Activated CD8-positive, alpha-beta memory T cell treated with anti-CD3 and anti-CD28 coated beads, Interleukin-2, amount 10 ng/mL, durations not matched to agents 7 days and 5 days (primary cell): ENCODE data around the gene CCDC188. TPM values are rescaled to one million over a fixed set of nuclear protein-coding genes. Genes with fewer than 3 reads are reported as not detected.
"Not testable (repeated sequence)": the region's sequence is repeated elsewhere in the genome, so short reads cannot be mapped to it uniquely, and the experiment has no call there.

Experiments
- ATAC-seq: fragments of 150-1000 bp; cut with Tn5 transposase; one replicate; pipeline ENCODE4 v1.10.0; 2021; ENCODE audit warnings: moderate library complexity
- CTCF ChIA-PET: fragments of 350-600 bp; sonication (Branson Sonifier 250); formaldehyde crosslinking; loops from one replicate; lab custom pipeline; 2021; ENCODE audit warnings: antibody characterized with exemption; lab: Charles Lee
- DNase-seq: peaks from one replicate; pipeline ENCODE4 v3.0.0-alpha.2; 2020
- H3K27ac Mint-ChIP-seq: one replicate; pipeline ENCODE4 v1.8.0; 2021; ENCODE audit warnings: mild to moderate bottlenecking, mixed read lengths
- H3K27me3 Mint-ChIP-seq: one replicate; pipeline ENCODE4 v1.8.0; 2021; ENCODE audit warnings: mixed read lengths
- H3K36me3 Mint-ChIP-seq: one replicate; pipeline ENCODE4 v1.8.0; 2021; ENCODE audit warnings: mild to moderate bottlenecking, mixed read lengths
- H3K4me1 Mint-ChIP-seq: one replicate; pipeline ENCODE4 v1.8.0; 2021; ENCODE audit warnings: mixed read lengths
- H3K4me3 Mint-ChIP-seq: one replicate; pipeline ENCODE4 v1.8.0; 2021; ENCODE audit warnings: mild to moderate bottlenecking, moderate library complexity, mixed read lengths
- H3K9me3 Mint-ChIP-seq: one replicate; pipeline ENCODE4 v1.8.0; 2022; ENCODE audit warnings: low read depth, mixed read lengths
- total RNA-seq, 2 experiments: library from RNA; stranded (reverse); gene quantifications; one replicate each; pipeline ENCODE4 v1.2.3, GENCODE V29; 2021

CCDC188 gene
- total RNA-seq, 2 experiments from 2014 or later = not detected

GRCh38 chr22:20172141-20172613, 21.3 kb upstream of the CCDC188 start:
- DNase-seq (no peak), ATAC-seq (no peak)
- H3K27ac Mint-ChIP-seq = no peak overlapping the region
- no peaks in the 10 kb centered on the region for H3K27me3 Mint-ChIP-seq
- no peaks in the 10 kb centered on the region for H3K4me1 Mint-ChIP-seq
- no peak overlapping the region for H3K4me3 Mint-ChIP-seq
- no peaks in the 10 kb centered on the region for H3K36me3 Mint-ChIP-seq
- H3K9me3 Mint-ChIP-seq = no peaks in the 10 kb centered on the region
- CTCF ChIA-PET = no interaction called here

DNA sequence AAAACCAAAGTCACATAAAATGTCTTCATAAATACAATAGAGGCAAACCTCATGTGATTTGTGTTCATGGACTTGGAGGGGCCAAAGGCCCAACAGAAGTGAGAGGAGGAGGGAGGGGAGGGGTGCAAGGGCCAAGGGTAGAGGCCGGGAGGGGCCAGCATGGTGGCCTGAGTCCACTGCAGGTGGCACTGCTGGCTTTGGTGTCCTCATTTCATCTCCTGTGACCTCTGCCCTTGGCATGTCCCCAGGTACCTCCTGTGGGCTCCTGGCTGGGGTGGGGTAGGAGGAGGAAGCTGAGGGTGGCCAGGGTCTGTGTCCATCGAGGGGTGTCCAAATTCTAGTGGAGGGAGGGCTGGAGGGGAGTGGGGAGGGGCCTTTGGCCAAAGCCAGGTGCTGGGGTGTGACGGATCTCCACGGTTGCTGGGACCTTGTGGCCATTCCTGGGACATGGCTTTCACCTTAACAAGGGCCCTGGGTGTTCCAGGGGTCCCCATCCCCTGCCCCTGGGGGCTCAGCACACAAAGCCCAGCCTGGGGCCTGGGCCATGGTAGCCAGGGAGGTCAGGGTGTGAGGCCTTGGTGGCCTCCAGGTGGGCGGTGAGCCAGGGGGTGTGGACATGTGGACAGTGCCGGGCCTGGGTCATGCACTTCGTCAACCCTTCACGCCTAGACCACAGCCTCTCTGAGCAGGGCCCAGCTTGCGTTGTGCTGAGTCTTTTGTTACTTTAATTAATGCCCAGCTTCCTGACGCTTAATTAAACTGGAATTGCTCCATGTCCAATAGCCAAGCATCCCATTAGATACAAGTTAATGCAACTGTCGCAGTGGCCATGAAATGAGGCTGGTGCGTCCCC, 20.7 kb upstream of the CCDC188 start:
- H3K9me3 Mint-ChIP-seq = no peaks in the 10 kb centered on the region
- H3K36me3 Mint-ChIP-seq = no peaks in the 10 kb centered on the region
- H3K4me3 Mint-ChIP-seq = no peak overlapping the region
- no peaks in the 10 kb centered on the region for H3K4me1 Mint-ChIP-seq
- ATAC-seq (no peak), DNase-seq (no peak)
- CTCF ChIA-PET = interaction anchor here (1.7 kb wide), 1 partner anchor 14 kb away, joined by 4 read pairs; no protein-coding TSS in a partner anchor
- no peaks in the 10 kb centered on the region for H3K27me3 Mint-ChIP-seq
- H3K27ac Mint-ChIP-seq = no peak overlapping the region

GRCh38 chr22:20170170-20170569, 19.3 kb upstream of the CCDC188 start:
- CTCF ChIA-PET = interaction anchor here (1.7 kb wide), 1 partner anchor 13 kb away, joined by 4 read pairs; no protein-coding TSS in a partner anchor
- Mint-ChIP-seq H3K27me3 (no peaks in the 10 kb centered on the region), H3K4me3 (no peak overlapping the region), H3K27ac (no peak overlapping the region), H3K9me3 (no peaks in the 10 kb centered on the region), H3K36me3 (no peaks in the 10 kb centered on the region), H3K4me1 (no peaks in the 10 kb centered on the region)
- DNase-seq (no peak), ATAC-seq (no peak)

DNA sequence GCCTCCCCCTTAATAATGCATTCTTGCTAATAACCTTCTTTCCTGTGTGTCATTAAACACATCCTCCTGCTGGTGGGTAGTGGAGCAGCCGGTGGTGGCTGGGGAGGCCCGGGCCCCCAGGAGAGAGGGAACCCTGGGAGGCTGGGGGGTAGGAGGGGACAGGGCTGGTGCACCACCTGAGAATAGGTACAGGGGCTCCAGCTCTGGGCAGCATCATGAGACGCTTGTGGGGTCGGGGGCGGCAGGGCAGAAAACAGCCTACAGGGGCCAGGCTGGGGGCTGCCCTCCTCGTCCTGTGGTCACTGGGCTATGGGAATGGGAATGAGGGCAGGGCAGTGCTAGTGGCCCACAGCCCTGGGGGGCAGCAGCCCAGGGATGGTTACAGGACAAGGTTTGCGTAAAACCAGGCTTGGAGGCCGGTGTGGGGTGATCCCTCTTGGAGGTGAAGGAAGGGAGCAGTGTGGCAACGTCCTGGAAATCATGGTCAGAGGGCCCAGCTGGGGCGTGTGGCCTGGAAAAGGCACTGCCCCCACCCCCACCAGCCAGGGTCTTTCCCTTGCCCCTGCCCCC, 18.5 kb upstream of the CCDC188 start:
- DNase-seq (no peak), ATAC-seq (no peak)
- CTCF ChIA-PET = interaction anchor here (1.0 kb wide), 1 partner anchor 68 kb away, joined by 3 read pairs; no protein-coding TSS in a partner anchor
- H3K4me1 Mint-ChIP-seq = no peaks in the 10 kb centered on the region
- peaks cover under 1% of the 10 kb centered on the region for H3K36me3 Mint-ChIP-seq
- no peaks in the 10 kb centered on the region for H3K27me3 Mint-ChIP-seq
- peaks cover under 1% of the 10 kb centered on the region for H3K9me3 Mint-ChIP-seq
- H3K4me3 Mint-ChIP-seq = no peak overlapping the region
- H3K27ac Mint-ChIP-seq = no peak overlapping the region

DNA sequence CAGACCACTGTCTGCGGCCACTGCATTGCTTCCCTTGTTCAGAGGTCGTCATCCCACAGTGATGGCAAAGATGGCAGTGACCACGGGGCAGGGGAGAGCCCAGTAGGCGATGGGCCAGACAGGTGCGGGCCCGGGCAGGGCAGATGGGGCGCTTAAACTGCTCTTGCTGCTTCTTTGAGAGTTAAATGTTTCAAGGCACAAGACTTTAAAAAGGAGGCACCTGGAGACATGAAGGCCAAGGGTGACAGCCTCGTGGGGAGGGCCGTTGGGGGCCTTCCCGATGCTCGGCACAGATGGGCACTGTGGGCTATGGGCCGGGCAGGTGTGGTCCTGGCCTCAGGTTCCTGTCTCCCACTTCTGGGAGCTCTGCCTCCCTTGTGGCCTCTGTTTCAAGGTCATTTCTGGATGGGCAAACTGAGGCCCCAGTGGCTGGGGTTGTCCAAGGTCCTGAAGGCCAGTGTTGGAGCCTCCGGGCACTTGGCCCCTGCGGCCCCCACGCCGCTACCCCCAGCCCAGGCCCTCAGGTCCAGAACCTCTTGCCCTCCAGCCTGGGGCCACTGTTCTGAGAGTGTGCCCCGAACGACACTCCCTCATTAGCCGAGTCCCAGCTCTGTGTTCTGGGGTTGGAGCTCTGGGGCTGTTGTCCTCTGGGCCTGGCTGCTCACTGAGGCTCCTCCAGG, 16.9 kb upstream of the CCDC188 start:
- Mint-ChIP-seq H3K27ac (no peak overlapping the region), H3K4me3 (no peak overlapping the region), H3K4me1 (no peaks in the 10 kb centered on the region), H3K36me3 (peaks cover 2% of the 10 kb centered on the region), H3K27me3 (no peaks in the 10 kb centered on the region), H3K9me3 (peaks cover 5% of the 10 kb centered on the region)
- CTCF ChIA-PET = interaction anchor here (1.1 kb wide), 1 partner anchor 70 kb away, joined by 3 read pairs; no protein-coding TSS in a partner anchor
- ATAC-seq (no peak), DNase-seq (no peak)

DNA sequence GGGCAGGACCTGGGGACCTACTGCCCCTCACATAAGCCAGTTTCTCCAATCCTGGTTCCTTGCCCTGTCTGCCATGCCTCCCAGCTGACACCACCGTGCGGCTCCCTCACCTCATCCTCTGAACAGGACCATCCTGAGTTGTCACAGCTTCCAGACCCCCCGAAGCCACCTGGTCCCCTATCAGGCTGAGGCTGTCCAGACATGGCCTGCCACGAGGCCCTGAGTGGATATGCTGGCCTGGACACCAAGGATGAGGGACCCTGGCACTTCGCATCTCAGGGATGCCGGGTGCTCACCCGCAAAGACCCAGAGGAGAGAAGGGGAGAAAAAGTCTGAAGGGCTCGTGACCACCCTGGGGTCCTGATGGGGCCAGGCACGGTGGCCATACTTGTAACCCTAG, 15.8 kb upstream of the CCDC188 start:
- Mint-ChIP-seq H3K9me3 (peaks cover 5% of the 10 kb centered on the region), H3K36me3 (peaks cover 2% of the 10 kb centered on the region), H3K27ac (no peak overlapping the region), H3K4me3 (no peak overlapping the region), H3K27me3 (no peaks in the 10 kb centered on the region), H3K4me1 (no peaks in the 10 kb centered on the region)
- ATAC-seq = no peak
- no peak for DNase-seq
- CTCF ChIA-PET = interaction anchor here (1.1 kb wide), 1 partner anchor 71 kb away, joined by 3 read pairs; no protein-coding TSS in a partner anchor

- H3K4me1 Mint-ChIP-seq = no peaks in the 10 kb centered on the region
- H3K27ac Mint-ChIP-seq = no peak overlapping the region
- DNase-seq (no peak), ATAC-seq (no peak)
- H3K9me3 Mint-ChIP-seq = peaks cover 5% of the 10 kb centered on the region
- CTCF ChIA-PET = no interaction called here
- H3K27me3 Mint-ChIP-seq = no peaks in the 10 kb centered on the region
- peaks cover 2% of the 10 kb centered on the region for H3K36me3 Mint-ChIP-seq
- no peak overlapping the region for H3K4me3 Mint-ChIP-seq
Observed at GRCh38 chr22:20165913-20166312, 15.1 kb upstream of the CCDC188 start.

DNA sequence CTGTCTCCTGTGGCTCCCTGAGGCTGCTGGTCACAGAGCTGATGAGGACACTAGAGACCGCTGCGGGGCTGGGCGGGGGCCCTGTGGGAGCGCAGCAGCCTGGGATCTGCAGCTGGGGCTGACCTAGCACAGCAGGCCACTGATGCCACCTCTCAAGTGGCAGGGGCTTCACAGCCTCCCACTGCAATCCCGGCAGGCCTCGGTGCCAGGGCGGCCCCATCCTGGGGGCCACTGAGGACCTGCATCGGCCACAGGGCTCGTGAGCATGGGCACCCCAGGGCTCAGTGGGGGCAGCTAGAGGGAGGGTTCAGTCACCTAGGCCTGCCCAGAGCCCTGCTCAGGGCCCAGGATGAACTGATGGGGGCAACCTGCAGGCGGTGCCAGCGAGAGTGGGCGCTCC, 14.6 kb upstream of the CCDC188 start:
- H3K9me3 Mint-ChIP-seq = peaks cover 5% of the 10 kb centered on the region
- H3K4me3 Mint-ChIP-seq = no peak overlapping the region
- no peaks in the 10 kb centered on the region for H3K27me3 Mint-ChIP-seq
- peaks cover 2% of the 10 kb centered on the region for H3K36me3 Mint-ChIP-seq
- no peaks in the 10 kb centered on the region for H3K4me1 Mint-ChIP-seq
- DNase-seq (no peak), ATAC-seq (no peak)
- CTCF ChIA-PET = interaction anchor here (0.6 kb wide), 1 partner anchor 715 kb away, joined by 3 read pairs; no protein-coding TSS in a partner anchor
- H3K27ac Mint-ChIP-seq = no peak overlapping the region

DNA sequence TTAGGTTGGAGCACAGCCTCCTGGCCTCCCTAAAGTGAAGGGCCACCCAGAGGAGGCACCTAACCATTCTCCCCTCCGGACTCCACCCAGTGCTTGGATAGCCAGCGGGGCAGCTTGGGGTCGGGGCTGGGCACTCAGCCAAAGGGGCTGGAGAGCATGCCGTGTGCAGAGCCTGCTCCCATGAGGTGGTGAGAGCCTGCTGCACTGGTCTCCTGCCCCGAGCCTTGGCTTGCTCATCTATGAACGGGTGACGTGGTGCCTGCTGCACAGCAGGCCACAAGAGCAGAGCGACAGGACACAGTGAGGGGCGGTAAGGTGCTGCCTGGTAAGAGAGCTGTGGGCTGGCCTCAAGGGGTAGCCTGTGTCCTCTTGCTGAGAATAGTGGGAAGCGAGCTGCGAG, 14.0 kb upstream of the CCDC188 start:
- H3K27ac Mint-ChIP-seq = no peak overlapping the region
- peaks cover 2% of the 10 kb centered on the region for H3K36me3 Mint-ChIP-seq
- no peaks in the 10 kb centered on the region for H3K4me1 Mint-ChIP-seq
- DNase-seq (no peak), ATAC-seq (no peak)
- H3K9me3 Mint-ChIP-seq = peaks cover 5% of the 10 kb centered on the region
- H3K27me3 Mint-ChIP-seq = no peaks in the 10 kb centered on the region
- H3K4me3 Mint-ChIP-seq = no peak overlapping the region
- CTCF ChIA-PET = interaction anchor here (0.6 kb wide), 1 partner anchor 714 kb away, joined by 3 read pairs; no protein-coding TSS in a partner anchor

DNA sequence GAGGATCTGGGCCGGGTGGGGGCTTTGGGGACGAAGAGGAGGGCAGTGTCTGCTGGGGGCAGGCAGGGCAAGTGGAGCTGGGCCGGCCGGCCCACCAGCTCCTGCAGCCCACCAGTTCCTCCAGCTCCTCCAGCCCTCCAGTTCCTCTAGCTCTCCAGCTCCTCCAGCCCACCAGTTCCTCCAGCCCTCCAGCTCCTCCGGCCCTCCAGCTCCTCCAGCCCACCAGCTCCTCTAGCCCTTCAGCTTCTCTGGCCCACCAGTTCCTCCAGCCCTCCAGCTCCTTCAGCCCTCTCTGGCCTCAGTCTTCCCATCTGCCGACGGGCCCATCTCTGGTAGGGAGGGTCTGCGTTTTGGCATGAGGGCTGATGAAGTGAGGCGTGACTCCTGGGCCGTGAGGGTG, 9.2 kb upstream of the CCDC188 start:
- DNase-seq (no peak), ATAC-seq (no peak)
- Mint-ChIP-seq H3K4me3 (no peak overlapping the region), H3K9me3 (peaks cover 5% of the 10 kb centered on the region), H3K27me3 (no peaks in the 10 kb centered on the region), H3K36me3 (peaks cover 2% of the 10 kb centered on the region), H3K4me1 (no peaks in the 10 kb centered on the region), H3K27ac (no peak overlapping the region)
- CTCF ChIA-PET = no interaction called here

- not testable (repeated sequence) for H3K27me3 Mint-ChIP-seq, H3K36me3 Mint-ChIP-seq, H3K27ac Mint-ChIP-seq, ATAC-seq, DNase-seq, H3K4me1 Mint-ChIP-seq, H3K4me3 Mint-ChIP-seq, H3K9me3 Mint-ChIP-seq
- CTCF ChIA-PET = interaction anchor here (0.7 kb wide), 1 partner anchor 79 kb away, joined by 4 read pairs; no protein-coding TSS in a partner anchor
Observed at GRCh38 chr22:20159531-20159930, 8.7 kb upstream of the CCDC188 start.

- ATAC-seq (no peak), DNase-seq (no peak)
- no peak overlapping the region for H3K4me3 Mint-ChIP-seq
- no peak overlapping the region for H3K27ac Mint-ChIP-seq
- peaks cover 2% of the 10 kb centered on the region for H3K9me3 Mint-ChIP-seq
- CTCF ChIA-PET = interaction anchor here (0.7 kb wide), 1 partner anchor 79 kb away, joined by 4 read pairs; no protein-coding TSS in a partner anchor
- H3K36me3 Mint-ChIP-seq = no peaks in the 10 kb centered on the region
- H3K4me1 Mint-ChIP-seq = no peaks in the 10 kb centered on the region
- H3K27me3 Mint-ChIP-seq = no peaks in the 10 kb centered on the region
Observed at GRCh38 chr22:20159076-20159475, 8.2 kb upstream of the CCDC188 start.

- Mint-ChIP-seq H3K4me3 (no peak overlapping the region), H3K27ac (no peak overlapping the region), H3K9me3 (no peaks in the 10 kb centered on the region), H3K27me3 (no peaks in the 10 kb centered on the region), H3K36me3 (no peaks in the 10 kb centered on the region), H3K4me1 (no peaks in the 10 kb centered on the region)
- ATAC-seq (no peak), DNase-seq (no peak)
- CTCF ChIA-PET = interaction anchor here (1.9 to 2.5 kb wide), 2 partner anchors 13 to 127 kb away, joined by 4 to 19 read pairs; no protein-coding TSS in a partner anchor
Observed at GRCh38 chr22:20158391-20159036, 7.7 kb upstream of the CCDC188 start.
